Stimulated activated CD8-positive, alpha-beta memory T cell treated with anti-CD3 and anti-CD28 coated beads, Interleukin-7, amount 100 ng/mL, for 48 hours (primary cell): ENCODE data around the gene DEFB114.

Source experiments
- DNase-seq, 2 donors: peaks; one replicate each; pipeline ENCODE4 v3.0.0-alpha.2; 2020; ENCODE audit warnings: low read depth in 1 of 2; ENCODE audit errors: extremely low read depth in 1 of 2

The DEFB114 gene

GRCh38 chr6:49937017-49937416 is 26.9 kb downstream of the DEFB114 start:
- DNase-seq = no peak

GRCh38 chr6:49935387-49935786 is 28.6 kb downstream of the DEFB114 start:
- DNase-seq = no peak

GRCh38 chr6:49934770-49935169 is 29.2 kb downstream of the DEFB114 start:
- DNase-seq = no peak

GRCh38 chr6:49933526-49933925 is 30.4 kb downstream of the DEFB114 start:
- no peak for DNase-seq

- no peak for DNase-seq
Observed at GRCh38 chr6:49929340-49929739, 34.6 kb downstream of the DEFB114 start.

GRCh38 chr6:49923826-49924225 is 40.1 kb downstream of the DEFB114 start:
- DNase-seq = no peak

GRCh38 chr6:49919935-49920644 is 43.9 kb downstream of the DEFB114 start:
- DNase-seq = no peak

GRCh38 chr6:49919261-49919660 is 44.7 kb downstream of the DEFB114 start:
- no peak for DNase-seq

GRCh38 chr6:49918787-49919186 is 45.2 kb downstream of the DEFB114 start:
- no peak for DNase-seq

- DNase-seq = no peak
Observed at GRCh38 chr6:49915035-49915434, 48.9 kb downstream of the DEFB114 start.

GRCh38 chr6:49913636-49914375 is 50.2 kb downstream of the DEFB114 start:
- DNase-seq = no peak

- DNase-seq = no peak
Observed at GRCh38 chr6:49912196-49912595, 51.8 kb downstream of the DEFB114 start.

- no peak for DNase-seq
Observed at GRCh38 chr6:49911252-49911651, 52.7 kb downstream of the DEFB114 start.
